ENCODE measurements around the gene ELFN1.

ELFN1 gene

GRCh38 chr7:1647961-1648672, 22.0 kb upstream of the ELFN1 start:
- DNase-seq (ENCODE audit: low read depth in 1 of 2, low spot score in 1 of 2) = no peak
- no peaks in the 10 kb centered on the region for H3K27me3 ChIP-seq (ENCODE audit: insufficient read depth, poor library complexity, severe bottlenecking)
- no peak for TF ChIP-seq GABPA (IDR thresholded peaks at IDR 0.05; ENCODE audit: low read depth)
- TF ChIP-seq REST (IDR thresholded peaks at IDR 0.05; ENCODE audit: insufficient replicate concordance, low read depth) = no peak
- H3K27ac ChIP-seq (replicated peaks) = no peak overlapping the region
- no peak overlapping the region for H3K4me3 ChIP-seq (replicated peaks; ENCODE audit: insufficient read depth, low read length)

- no peak overlapping the region for H3K27ac ChIP-seq (replicated peaks)
- DNase-seq (ENCODE audit: low read depth in 1 of 2, low spot score in 1 of 2) = no peak
- TF ChIP-seq REST (IDR thresholded peaks at IDR 0.05; ENCODE audit: insufficient replicate concordance, low read depth) (no peak), GABPA (IDR thresholded peaks at IDR 0.05; ENCODE audit: low read depth) (no peak), POLR2AphosphoS5 (IDR thresholded peaks at IDR 0.05; ENCODE audit: low read depth) (no peak), SPI1 (IDR thresholded peaks at IDR 0.05; ENCODE audit: borderline replicate concordance, low read depth) (no peak)
- TF ChIP-seq, protein P1, sequence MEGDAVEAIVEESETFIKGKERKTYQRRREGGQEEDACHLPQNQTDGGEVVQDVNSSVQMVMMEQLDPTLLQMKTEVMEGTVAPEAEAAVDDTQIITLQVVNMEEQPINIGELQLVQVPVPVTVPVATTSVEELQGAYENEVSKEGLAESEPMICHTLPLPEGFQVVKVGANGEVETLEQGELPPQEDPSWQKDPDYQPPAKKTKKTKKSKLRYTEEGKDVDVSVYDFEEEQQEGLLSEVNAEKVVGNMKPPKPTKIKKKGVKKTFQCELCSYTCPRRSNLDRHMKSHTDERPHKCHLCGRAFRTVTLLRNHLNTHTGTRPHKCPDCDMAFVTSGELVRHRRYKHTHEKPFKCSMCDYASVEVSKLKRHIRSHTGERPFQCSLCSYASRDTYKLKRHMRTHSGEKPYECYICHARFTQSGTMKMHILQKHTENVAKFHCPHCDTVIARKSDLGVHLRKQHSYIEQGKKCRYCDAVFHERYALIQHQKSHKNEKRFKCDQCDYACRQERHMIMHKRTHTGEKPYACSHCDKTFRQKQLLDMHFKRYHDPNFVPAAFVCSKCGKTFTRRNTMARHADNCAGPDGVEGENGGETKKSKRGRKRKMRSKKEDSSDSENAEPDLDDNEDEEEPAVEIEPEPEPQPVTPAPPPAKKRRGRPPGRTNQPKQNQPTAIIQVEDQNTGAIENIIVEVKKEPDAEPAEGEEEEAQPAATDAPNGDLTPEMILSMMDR (IDR thresholded peaks at IDR 0.05; ENCODE audit: insufficient read depth, low read length) = no peak
- no peaks in the 10 kb centered on the region for H3K27me3 ChIP-seq (ENCODE audit: insufficient read depth, poor library complexity, severe bottlenecking)
- H3K4me3 ChIP-seq (replicated peaks; ENCODE audit: insufficient read depth, low read length) = no peak overlapping the region
Observed at GRCh38 chr7:1649751-1650326, 20.2 kb upstream of the ELFN1 start.

GRCh38 chr7:1650363-1651030, 19.6 kb upstream of the ELFN1 start:
- no peaks in the 10 kb centered on the region for H3K27me3 ChIP-seq (ENCODE audit: insufficient read depth, poor library complexity, severe bottlenecking)
- H3K27ac ChIP-seq (replicated peaks) = no peak overlapping the region
- TF ChIP-seq GABPA (IDR thresholded peaks at IDR 0.05; ENCODE audit: low read depth) (no peak), POLR2AphosphoS5 (IDR thresholded peaks at IDR 0.05; ENCODE audit: low read depth) (no peak), REST (IDR thresholded peaks at IDR 0.05; ENCODE audit: insufficient replicate concordance, low read depth) (no peak), SPI1 (IDR thresholded peaks at IDR 0.05; ENCODE audit: borderline replicate concordance, low read depth) (no peak)
- TF ChIP-seq, protein P1 (IDR thresholded peaks at IDR 0.05; ENCODE audit: insufficient read depth, low read length) = no peak
- H3K4me3 ChIP-seq (replicated peaks; ENCODE audit: insufficient read depth, low read length) = no peak overlapping the region
- no peak for DNase-seq (ENCODE audit: low read depth in 1 of 2, low spot score in 1 of 2)
